HCT116 (cell line): ENCODE data around the gene TAAR8. TPM values are rescaled to one million over a fixed set of nuclear protein-coding genes. Genes with fewer than 3 reads are reported as not detected.

Experiments used
- ATAC-seq: fragments of 200-7000 bp; cut with Tn5 transposase; 2 replicates; pipeline ENCODE4 v1.9.1; 2020; ENCODE audit warnings: mild to moderate bottlenecking, moderate library complexity
- BruUV-seq: library from RNA; stranded (reverse); fragments of 400-500 nt; replicated peaks from 2 replicates; lab custom pipeline; 2021; lab: Mats Ljungman, UMichigan
- CTCF ChIA-PET: fragments of 300-600 bp; sonication (Branson Sonifier 250); formaldehyde crosslinking; loops from one replicate; lab custom pipeline; 2021; ENCODE audit warnings: antibody characterized with exemption; lab: Charles Lee
- POLR2A ChIA-PET: fragments of 300-600, 350-600 bp; sonication (Branson Sonifier 250); formaldehyde crosslinking; loops from one replicate; lab custom pipeline; 2021; ENCODE audit warnings: antibody characterized with exemption; lab: Charles Lee
- RAD21 ChIA-PET, 2 experiments: fragments of 300-600 bp; sonication (Branson Sonifier 250); formaldehyde crosslinking; loops; one replicate each; lab custom pipeline; 2023; ENCODE audit warnings: low total read pairs in 2 of 2; ENCODE audit not compliant: uncharacterized antibody in 2 of 2, unreplicated experiment in 2 of 2, low non-redundant PET in 1 of 2; lab: Charles Lee
- DNase-seq: peaks from one replicate; pipeline ENCODE4 v3.0.0-alpha.2; 2010; ENCODE audit warnings: low read depth, low spot score
- H2AFZ ChIP-seq: fragments of 200-600 bp; shearing (Covaris generic), sonication (generic); 2 replicates; pipeline ENCODE4 v1.6.1; 2017; ENCODE audit warnings: low read depth, mixed run types, mixed read lengths, antibody characterized with exemption, low read length; ENCODE audit not compliant: poor library complexity, severe bottlenecking
- H3K27ac ChIP-seq: 2 replicates; pipeline ENCODE4 v1.5.1; 2012; ENCODE audit warnings: low read depth, low read length
- H3K27me3 ChIP-seq: fragments of 200-600 bp; sonication (generic); 2 replicates; pipeline ENCODE4 v1.6.1; 2016; ENCODE audit warnings: mixed run types, low read length, mixed read lengths; ENCODE audit not compliant: insufficient read depth
- H3K36me3 ChIP-seq, 2 experiments: fragments of 200-500 bp in 1 of 2; fragments of 200-600 bp in 1 of 2; sonication (Bioruptor generic) in 1 of 2; sonication (generic) in 1 of 2; 2 replicates each; pipeline versions ENCODE4 v1.5.1 to v1.6.1; 2014 to 2016; ENCODE audit warnings: low read length in 2 of 2, inconsistent platforms in 1 of 2, mixed read lengths in 1 of 2, mixed run types in 1 of 2; ENCODE audit not compliant: insufficient read depth in 2 of 2, control insufficient read depth in 1 of 2
- H3K4me1 ChIP-seq, 2 experiments: fragments of 200-600 bp in 1 of 2; sonication (generic) in 1 of 2; 2 replicates each; pipeline versions ENCODE4 v1.5.1 to v1.6.1; 2012 to 2017; ENCODE audit warnings: low read length in 2 of 2, inconsistent platforms in 1 of 2, mild to moderate bottlenecking in 1 of 2, mixed read lengths in 1 of 2, mixed run types in 1 of 2, moderate library complexity in 1 of 2; ENCODE audit not compliant: insufficient read depth in 2 of 2, control insufficient read depth in 1 of 2
- H3K4me2 ChIP-seq: fragments of 200-600 bp; sonication (generic); 2 replicates; pipeline ENCODE4 v1.6.1; 2017; ENCODE audit warnings: mixed run types, low read length, mixed read lengths
- H3K4me3 ChIP-seq, 2 experiments: fragments of 200-600 bp in 1 of 2; sonication (generic) in 1 of 2; replicated peaks in 1 of 2; 2 replicates each; pipeline ENCODE4 v1.5.1; 2011 to 2016; ENCODE audit warnings: low read length in 2 of 2, control low read depth in 1 of 2, low read depth in 1 of 2, mild to moderate bottlenecking in 1 of 2, mixed read lengths in 1 of 2, mixed run types in 1 of 2
- H3K79me2 ChIP-seq: fragments of 200-600 bp; sonication (generic); 2 replicates; pipeline ENCODE4 v1.6.1; 2017; ENCODE audit warnings: mild to moderate bottlenecking, mixed run types, low read length, moderate library complexity, mixed read lengths; ENCODE audit not compliant: insufficient read depth
- H3K9ac ChIP-seq: fragments of 200-600 bp; sonication (generic); 2 replicates; pipeline ENCODE4 v1.6.1; 2016; ENCODE audit warnings: low read length, mixed read lengths
- H3K9me2 ChIP-seq: fragments of 200-600 bp; sonication (generic), shearing (Covaris generic); 2 replicates; pipeline ENCODE4 v1.6.1; 2017; ENCODE audit warnings: mixed run types, mild to moderate bottlenecking, moderate library complexity; ENCODE audit not compliant: insufficient read depth
- H3K9me3 ChIP-seq, 2 experiments: fragments of 200-500 bp in 1 of 2; fragments of 200-600 bp in 1 of 2; sonication (Bioruptor generic) in 1 of 2; sonication (generic) in 1 of 2; 2 replicates each; pipeline ENCODE4 v1.6.1; 2014 to 2017; ENCODE audit warnings: low read length in 2 of 2, mixed read lengths in 2 of 2, inconsistent platforms in 1 of 2, low read depth in 1 of 2, mild to moderate bottlenecking in 1 of 2, mixed run types in 1 of 2, moderate library complexity in 1 of 2; ENCODE audit not compliant: control insufficient read depth in 1 of 2, insufficient read depth in 1 of 2
- H4K20me1 ChIP-seq: fragments of 200-600 bp; sonication (generic), shearing (Covaris generic); 2 replicates; pipeline ENCODE4 v1.6.1; 2017; ENCODE audit warnings: mixed run types, mild to moderate bottlenecking, moderate library complexity; ENCODE audit not compliant: insufficient read depth
- CBX3 ChIP-seq: IDR thresholded peaks from 2 replicates; pipeline ENCODE4 v1.6.1; 2012; ENCODE audit warnings: low read depth
- CEBPB ChIP-seq: IDR thresholded peaks from 2 replicates; pipeline ENCODE4 v1.6.1; 2012; ENCODE audit warnings: low read depth
- EGR1 ChIP-seq: IDR thresholded peaks from 2 replicates; pipeline ENCODE4 v1.6.1; 2012; ENCODE audit warnings: low read depth
- ELF1 ChIP-seq: IDR thresholded peaks from 2 replicates; pipeline ENCODE4 v1.6.1; 2012; ENCODE audit warnings: low read depth, borderline replicate concordance
- FOSL1 ChIP-seq: IDR thresholded peaks from 2 replicates; pipeline ENCODE4 v1.6.1; 2012; ENCODE audit warnings: low read depth
- JUND ChIP-seq: IDR thresholded peaks from 2 replicates; pipeline ENCODE4 v1.6.1; 2012
- POLR2A ChIP-seq: IDR thresholded peaks from 2 replicates; pipeline ENCODE4 v1.7.0; 2011; ENCODE audit warnings: borderline replicate concordance; ENCODE audit not compliant: insufficient read depth, insufficient read length; ENCODE audit errors: extremely low read depth
- RAD21 ChIP-seq: IDR thresholded peaks from 2 replicates; pipeline ENCODE4 v1.6.1; 2012; ENCODE audit warnings: low read depth, mild to moderate bottlenecking
- SRF ChIP-seq: IDR thresholded peaks from 2 replicates; pipeline ENCODE4 v1.6.1; 2012; ENCODE audit warnings: low read depth
- TCF7L2 ChIP-seq: IDR thresholded peaks from 2 replicates; pipeline ENCODE4 v1.7.0; 2011; ENCODE audit warnings: borderline replicate concordance, inconsistent platforms; ENCODE audit not compliant: insufficient read depth, insufficient read length; ENCODE audit errors: extremely low read depth
- YY1 ChIP-seq: IDR thresholded peaks from 2 replicates; pipeline ENCODE4 v1.6.1; 2011; ENCODE audit warnings: low read length, low read depth, moderate library complexity, mild to moderate bottlenecking; ENCODE audit not compliant: insufficient replicate concordance; ENCODE audit errors: extremely low read depth
- ZFX ChIP-seq: fragments of 450-650 bp; IDR thresholded peaks from 2 replicates; pipeline ENCODE4 v1.6.1; 2017
- ZNF274 ChIP-seq: fragments of 200-500 bp; sonication (Bioruptor generic); IDR thresholded peaks from 2 replicates; pipeline ENCODE4 v1.6.1; 2014; ENCODE audit warnings: mild to moderate bottlenecking, low read depth, low read length, inconsistent platforms
- intact Hi-C: fragments of 100-400 bp; cut with micrococcal nuclease; formaldehyde crosslinking; loops from 2 replicates; pipeline ENCODE4 v1.10.0; 2022
- total RNA-seq: library from RNA; stranded (reverse); gene quantifications from one replicate; pipeline ENCODE4 v1.2.1, GENCODE V29; 2021; ENCODE audit not compliant: unreplicated experiment
- TF ChIP-seq, protein P1 (sequence below), 3 experiments: fragments of 200-600 bp in 1 of 3; sonication (generic) in 1 of 3; IDR thresholded peaks in 2 of 3; conservative IDR thresholded peaks in 1 of 3; 2 replicates each; pipeline ENCODE4 v1.5.1; 2012 to 2017; ENCODE audit warnings: low read depth in 2 of 3, low read length in 2 of 3, antibody characterized with exemption in 1 of 3, borderline replicate concordance in 1 of 3, control low read depth in 1 of 3, mild to moderate bottlenecking in 1 of 3, mixed read lengths in 1 of 3, mixed run types in 1 of 3, moderate library complexity in 1 of 3; ENCODE audit not compliant: insufficient read depth in 1 of 3
- TF ChIP-seq, protein P2 (sequence below): IDR thresholded peaks from 2 replicates; pipeline ENCODE4 v1.6.1; 2012

Gene TAAR8
- total RNA-seq, 1 experiment from 2014 or later: not detected

DNA sequence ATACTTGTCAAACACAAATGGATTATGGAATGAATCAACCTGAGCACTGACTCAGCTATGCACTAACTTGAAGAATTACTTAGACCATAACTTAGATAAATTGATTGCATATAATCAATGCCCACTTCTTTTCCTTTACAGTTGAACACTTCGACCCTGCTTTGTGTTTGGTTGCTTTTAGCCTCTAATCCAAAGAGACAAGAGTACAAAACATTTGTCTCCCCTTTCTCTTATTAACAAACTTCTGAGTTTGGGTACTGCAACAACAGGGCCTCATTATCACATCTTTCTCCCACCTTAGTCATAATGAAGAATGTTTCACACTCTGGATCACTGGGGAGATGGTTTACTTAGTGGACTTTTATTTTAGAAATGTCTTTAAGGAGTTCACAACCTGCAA is 15.1 kb downstream of the TAAR8 start (continued):
- TF ChIP-seq ZNF274: no peak
- TF ChIP-seq YY1: no peak
- no peak for TF ChIP-seq ZFX
- no peak for TF ChIP-seq CBX3
- TF ChIP-seq SRF: no peak
- no peak for TF ChIP-seq RAD21
- no peak for TF ChIP-seq TCF7L2
- TF ChIP-seq ELF1: no peak

DNA sequence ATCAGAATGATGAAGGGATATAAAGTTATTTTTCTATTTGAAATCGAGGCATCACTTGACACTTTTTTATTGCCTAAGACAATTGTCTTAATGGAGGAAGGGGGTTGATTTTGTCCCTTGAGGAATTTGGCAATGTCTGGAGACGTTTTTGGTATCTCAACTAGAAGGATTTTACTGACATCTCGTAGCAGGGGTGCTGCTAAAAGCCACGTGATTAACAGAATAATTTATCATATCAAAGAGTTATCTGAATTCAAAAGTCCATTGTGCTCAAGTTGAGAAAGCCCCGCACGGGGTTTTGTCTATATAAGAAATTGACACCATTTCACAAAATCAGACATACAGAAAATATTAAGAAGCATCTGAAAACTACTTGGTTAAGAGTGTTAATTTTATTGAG is 16.1 kb downstream of the TAAR8 start:
- Histone ChIP-seq H3K9me3 (no peaks in the 10 kb centered on the region), H3K27ac (no peak overlapping the region), H3K27me3 (no peaks in the 10 kb centered on the region), H2AFZ (no peak overlapping the region), H4K20me1 (no peaks in the 10 kb centered on the region), H3K79me2 (no peaks in the 10 kb centered on the region), H3K4me1 (no peaks in the 10 kb centered on the region), H3K9me2 (no peaks in the 10 kb centered on the region), H3K36me3 (no peaks in the 10 kb centered on the region), H3K4me2 (no peak overlapping the region), H3K4me3 (no peak overlapping the region), H3K9ac (no peak overlapping the region)
- RAD21 ChIA-PET: no interaction called here
- intact Hi-C loops: no loop called here
- CTCF ChIA-PET: no interaction called here
- no peak for TF ChIP-seq YY1
- no peak for ATAC-seq
- no peak for DNase-seq
- POLR2A ChIA-PET: no interaction called here
- no TSS peak for BruUV-seq

DNA sequence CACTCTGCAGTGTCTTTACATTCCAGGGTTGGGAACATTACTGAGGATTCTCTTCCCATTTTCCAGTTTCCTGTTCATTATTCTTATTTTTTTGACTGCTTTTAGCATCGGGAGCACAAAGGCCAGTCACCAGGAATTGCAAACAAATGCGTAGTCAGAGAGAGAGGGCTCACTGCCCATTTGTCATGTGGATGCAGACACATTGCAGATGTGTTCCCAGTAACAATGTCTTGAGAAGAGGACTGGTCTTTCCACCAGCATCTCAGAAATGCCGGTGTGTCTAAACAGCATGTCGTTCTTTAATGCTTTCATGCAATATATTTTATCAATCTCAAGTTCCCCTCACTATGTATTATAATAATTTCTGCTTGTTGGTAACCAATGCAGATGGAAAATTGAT is 16.7 kb downstream of the TAAR8 start:
- Histone ChIP-seq H3K4me2 (no peak overlapping the region), H3K9ac (no peak overlapping the region), H2AFZ (no peak overlapping the region), H3K79me2 (no peaks in the 10 kb centered on the region), H3K4me1 (no peaks in the 10 kb centered on the region), H3K4me3 (no peak overlapping the region), H4K20me1 (no peaks in the 10 kb centered on the region), H3K9me2 (no peaks in the 10 kb centered on the region), H3K9me3 (no peaks in the 10 kb centered on the region), H3K36me3 (no peaks in the 10 kb centered on the region), H3K27me3 (no peaks in the 10 kb centered on the region), H3K27ac (no peak overlapping the region)
- DNase-seq (no peak), ATAC-seq (no peak)
- intact Hi-C loops: no loop called here
- ChIA-PET CTCF (no interaction called here), RAD21 (no interaction called here), POLR2A (no interaction called here)
- no TSS peak for BruUV-seq
- TF ChIP-seq YY1 (no peak), EGR1 (no peak), CBX3 (no peak), CEBPB (no peak), RAD21 (no peak), POLR2A (no peak), JUND (no peak), FOSL1 (no peak)
- TF ChIP-seq, protein P1, sequence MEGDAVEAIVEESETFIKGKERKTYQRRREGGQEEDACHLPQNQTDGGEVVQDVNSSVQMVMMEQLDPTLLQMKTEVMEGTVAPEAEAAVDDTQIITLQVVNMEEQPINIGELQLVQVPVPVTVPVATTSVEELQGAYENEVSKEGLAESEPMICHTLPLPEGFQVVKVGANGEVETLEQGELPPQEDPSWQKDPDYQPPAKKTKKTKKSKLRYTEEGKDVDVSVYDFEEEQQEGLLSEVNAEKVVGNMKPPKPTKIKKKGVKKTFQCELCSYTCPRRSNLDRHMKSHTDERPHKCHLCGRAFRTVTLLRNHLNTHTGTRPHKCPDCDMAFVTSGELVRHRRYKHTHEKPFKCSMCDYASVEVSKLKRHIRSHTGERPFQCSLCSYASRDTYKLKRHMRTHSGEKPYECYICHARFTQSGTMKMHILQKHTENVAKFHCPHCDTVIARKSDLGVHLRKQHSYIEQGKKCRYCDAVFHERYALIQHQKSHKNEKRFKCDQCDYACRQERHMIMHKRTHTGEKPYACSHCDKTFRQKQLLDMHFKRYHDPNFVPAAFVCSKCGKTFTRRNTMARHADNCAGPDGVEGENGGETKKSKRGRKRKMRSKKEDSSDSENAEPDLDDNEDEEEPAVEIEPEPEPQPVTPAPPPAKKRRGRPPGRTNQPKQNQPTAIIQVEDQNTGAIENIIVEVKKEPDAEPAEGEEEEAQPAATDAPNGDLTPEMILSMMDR (IDR thresholded peaks at IDR 0.05 in 2 of 3, conservative IDR thresholded peaks at IDR 0.05 in 1 of 3; ENCODE audit: borderline replicate concordance in 1 of 3, insufficient read depth in 1 of 3, low read depth in 2 of 3, low read length in 2 of 3): no peak
- TF ChIP-seq, protein P2, sequence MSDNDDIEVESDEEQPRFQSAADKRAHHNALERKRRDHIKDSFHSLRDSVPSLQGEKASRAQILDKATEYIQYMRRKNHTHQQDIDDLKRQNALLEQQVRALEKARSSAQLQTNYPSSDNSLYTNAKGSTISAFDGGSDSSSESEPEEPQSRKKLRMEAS: no peak
